HepG2 (cell line): Measurements from ENCODE around the gene CNPPD1. TPM values are rescaled to one million over a fixed set of nuclear protein-coding genes. Genes with fewer than 3 reads are reported as not detected.

Experiments used
- HDAC2 ChIP-seq: sonication (generic); formaldehyde crosslinking; IDR thresholded peaks from 2 replicates; pipeline ENCODE4 v1.4.0; 2020; ENCODE audit warnings: missing genetic modification reagents
- HES4 ChIP-seq: sonication (generic); formaldehyde crosslinking; IDR thresholded peaks from 2 replicates; pipeline ENCODE4 v1.9.0; 2021; ENCODE audit warnings: mild to moderate bottlenecking, missing genetic modification reagents, borderline replicate concordance
- HOXA9 ChIP-seq: sonication (generic); formaldehyde crosslinking; IDR thresholded peaks from 2 replicates; pipeline ENCODE4 v1.8.1; 2022; ENCODE audit warnings: missing genetic modification reagents, mild to moderate bottlenecking, moderate library complexity, borderline replicate concordance
- KLF16 ChIP-seq, 2 experiments: sonication (generic) in 1 of 2; formaldehyde crosslinking in 1 of 2; IDR thresholded peaks; 2 replicates each; pipeline versions ENCODE4 v1.6.1 to v1.8.0; 2016 to 2023; ENCODE audit warnings: missing genetic modification reagents in 2 of 2, missing compliant biosample characterization in 1 of 2
- MIER2 ChIP-seq: IDR thresholded peaks from 2 replicates; pipeline ENCODE4 v1.6.1; 2016; ENCODE audit warnings: missing biosample characterization, missing genetic modification reagents
- POGZ ChIP-seq: sonication (generic); formaldehyde crosslinking; IDR thresholded peaks from 2 replicates; pipeline ENCODE4 v1.4.0; 2020; ENCODE audit warnings: mild to moderate bottlenecking, missing genetic modification reagents
- POLR2AphosphoS5 ChIP-seq: IDR thresholded peaks from 2 replicates; pipeline ENCODE4 v1.6.1; 2012; ENCODE audit warnings: low read depth, low read length
- POLR2G ChIP-seq: fragments of 200-400 bp; formaldehyde crosslinking; IDR thresholded peaks from 2 replicates; pipeline ENCODE4 v1.6.1; 2018; ENCODE audit warnings: mild to moderate bottlenecking, low read depth, low read length, moderate library complexity
- PPARG ChIP-seq: conservative IDR thresholded peaks from 2 replicates; pipeline ENCODE4 v1.6.1; 2016; ENCODE audit warnings: missing biosample characterization, missing genetic modification reagents
- RBM22 ChIP-seq: fragments of 200-400 bp; formaldehyde crosslinking; optimal IDR thresholded peaks from 2 replicates; pipeline ENCODE3; 2017; ENCODE audit warnings: mild to moderate bottlenecking, low read length, moderate library complexity
- SETDB1 ChIP-seq: sonication (generic); formaldehyde crosslinking; IDR thresholded peaks from 2 replicates; pipeline ENCODE4 v1.5.1; 2020; ENCODE audit warnings: missing genetic modification reagents, mild to moderate bottlenecking, borderline replicate concordance
- ZBTB38 ChIP-seq: sonication (generic); formaldehyde crosslinking; IDR thresholded peaks from 2 replicates; pipeline ENCODE4 v1.5.1; 2020; ENCODE audit warnings: mild to moderate bottlenecking, missing genetic modification reagents
- ZNF17 ChIP-seq: sonication (generic); formaldehyde crosslinking; IDR thresholded peaks from 2 replicates; pipeline ENCODE4 v1.5.0; 2020; ENCODE audit warnings: mild to moderate bottlenecking, missing genetic modification reagents
- ZNF263 ChIP-seq: sonication (generic); formaldehyde crosslinking; IDR thresholded peaks from 2 replicates; pipeline ENCODE4 v1.4.0; 2020; ENCODE audit warnings: missing genetic modification reagents
- ZNF30 ChIP-seq: sonication (generic); formaldehyde crosslinking; IDR thresholded peaks from 2 replicates; pipeline ENCODE4 v1.5.0; 2020; ENCODE audit warnings: mild to moderate bottlenecking, missing genetic modification reagents
- ZNF660 ChIP-seq: sonication (generic); formaldehyde crosslinking; IDR thresholded peaks from 2 replicates; pipeline ENCODE4 v1.5.1; 2020; ENCODE audit warnings: mild to moderate bottlenecking, low read depth, missing genetic modification reagents, borderline replicate concordance
- ZNF703 ChIP-seq: sonication (generic); formaldehyde crosslinking; IDR thresholded peaks from 2 replicates; pipeline ENCODE4 v1.5.1; 2020; ENCODE audit warnings: missing genetic modification reagents, mild to moderate bottlenecking, moderate library complexity, borderline replicate concordance
- ZNF891 ChIP-seq: sonication (generic); formaldehyde crosslinking; IDR thresholded peaks from 2 replicates; pipeline ENCODE4 v1.5.0; 2020; ENCODE audit warnings: mild to moderate bottlenecking, missing genetic modification reagents
- polyA plus RNA-seq, 8 experiments: library from polyadenylated mRNA; depleted of rRNA in 3 of 8; stranded (reverse) in 7 of 8; unstranded in 1 of 8; fragments of >200 nt; fragmentation: Illumina TruSeq in 4 of 8; extraction: Trizol in 4 of 8; gene quantifications; 2 replicates each; pipeline versions ENCODE4 v1.2.1 to v1.2.3, GENCODE V29; 2011 to 2016; ENCODE audit warnings: low read depth in 4 of 8, missing spikeins in 1 of 8, mixed read lengths in 1 of 8; ENCODE audit not compliant: insufficient read depth in 1 of 8
- total RNA-seq, 5 experiments: library from RNA; depleted of rRNA; stranded (reverse); fragments of >200 nt; fragmentation: Illumina TruSeq; extraction: Trizol; gene quantifications; 2 replicates each; pipeline ENCODE4 v1.2.3, GENCODE V29; 2016; ENCODE audit warnings: low read depth in 1 of 5
- TF ChIP-seq, protein P1 (sequence below): sonication (generic); formaldehyde crosslinking; IDR thresholded peaks from 2 replicates; pipeline ENCODE4 v1.5.1; 2020; ENCODE audit warnings: missing genetic modification reagents, mild to moderate bottlenecking, borderline replicate concordance
- TF ChIP-seq, protein P2 (sequence below): sonication (generic); formaldehyde crosslinking; IDR thresholded peaks from 2 replicates; pipeline ENCODE4 v1.5.1; 2020; ENCODE audit warnings: missing genetic modification reagents, mild to moderate bottlenecking, borderline replicate concordance
- TF ChIP-seq, protein P3 (sequence below): sonication (generic); formaldehyde crosslinking; IDR thresholded peaks from 2 replicates; pipeline ENCODE4 v1.5.0; 2020; ENCODE audit warnings: mild to moderate bottlenecking, missing genetic modification reagents

CNPPD1 gene
- total and polyA plus RNA-seq, 2 of the 13 experiments (the other 11 are each of a cell fraction or from before 2014, with no cell fraction given), result 35.5 to 49.4 TPM

DNA sequence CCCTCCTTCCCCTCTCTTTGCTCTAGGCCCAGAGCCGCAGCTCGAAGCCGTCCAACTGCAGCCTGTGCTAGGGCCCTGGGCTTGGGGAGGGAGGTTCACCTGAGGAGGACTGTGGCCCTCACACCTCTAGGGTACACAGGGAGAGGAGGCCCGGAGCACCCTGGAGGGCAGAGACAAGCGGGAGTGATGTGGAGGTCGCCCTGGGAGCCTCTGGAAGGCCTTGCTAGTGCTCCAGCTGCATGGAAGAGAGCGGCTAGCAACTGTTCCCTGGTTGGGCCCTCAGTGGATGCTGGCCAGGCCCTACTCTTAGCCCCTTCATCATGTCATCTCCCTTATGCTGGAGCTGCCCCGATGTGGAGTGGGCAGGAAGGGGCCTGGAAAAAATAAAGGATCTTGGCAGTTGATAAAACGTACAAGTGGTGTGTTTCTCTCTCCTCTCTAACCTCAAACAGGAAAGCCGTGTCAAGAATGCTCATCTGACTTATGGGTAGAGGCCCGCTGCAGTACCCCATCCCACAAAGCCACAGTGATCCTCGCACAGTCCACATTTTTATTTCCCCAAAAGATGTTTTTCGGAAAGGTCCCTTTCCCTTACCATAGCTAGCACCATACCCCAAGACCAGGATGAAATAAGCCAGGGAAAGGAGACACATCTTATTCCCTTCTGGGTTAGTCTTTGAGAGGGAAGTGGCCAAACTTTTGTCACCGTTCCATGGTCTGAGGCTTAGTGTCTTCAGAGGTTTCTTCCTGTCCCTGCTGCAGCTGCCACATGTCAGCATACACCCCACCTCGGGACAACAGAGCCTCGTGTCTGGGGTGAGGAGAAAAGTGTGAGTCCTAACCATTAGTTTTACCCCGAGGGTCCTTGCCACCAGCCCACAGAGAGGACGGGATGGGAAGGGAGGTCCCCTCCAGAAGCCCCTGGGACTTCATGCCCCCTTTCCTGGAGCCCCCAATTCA, 32.8 kb upstream of the CNPPD1 start (continued):
- TF ChIP-seq RBM22 (peak; percentile 32), POGZ (CRISPR knock-in tag) (no peak), MIER2 (CRISPR knock-in tag) (no peak), ZNF891 (CRISPR knock-in tag) (peak; percentile 50; the same call in 1 of the 2 replicates), ZNF17 (CRISPR knock-in tag) (0 out of 2 replicates have a peak, but pooled peaks have one; percentile 41), POLR2AphosphoS5 (peak; percentile 32), SETDB1 (CRISPR knock-in tag) (0 out of 2 replicates have a peak, but pooled peaks have one; percentile 50), POLR2G (peak; percentile 66), HDAC2 (CRISPR knock-in tag) (no peak), PPARG (CRISPR knock-in tag) (no peak), ZNF30 (no peak), ZNF660 (CRISPR knock-in tag) (no peak), KLF16 (CRISPR knock-in tag; IDR thresholded peaks at IDR 0.05) (no peak), HOXA9 (CRISPR knock-in tag) (peak; percentile 50; the same call in 1 of the 2 replicates), HES4 (CRISPR knock-in tag) (0 out of 2 replicates have a peak, but pooled peaks have one; percentile 23), ZBTB38 (CRISPR knock-in tag) (peak; percentile 52; the same call in 1 of the 2 replicates), ZNF263 (peak; percentile 79), ZNF703 (CRISPR knock-in tag) (no peak)
- TF ChIP-seq, protein P1, sequence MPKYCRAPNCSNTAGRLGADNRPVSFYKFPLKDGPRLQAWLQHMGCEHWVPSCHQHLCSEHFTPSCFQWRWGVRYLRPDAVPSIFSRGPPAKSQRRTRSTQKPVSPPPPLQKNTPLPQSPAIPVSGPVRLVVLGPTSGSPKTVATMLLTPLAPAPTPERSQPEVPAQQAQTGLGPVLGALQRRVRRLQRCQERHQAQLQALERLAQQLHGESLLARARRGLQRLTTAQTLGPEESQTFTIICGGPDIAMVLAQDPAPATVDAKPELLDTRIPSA, result 0 out of 2 replicates have a peak, but pooled peaks have one; percentile 30
- TF ChIP-seq, protein P2, sequence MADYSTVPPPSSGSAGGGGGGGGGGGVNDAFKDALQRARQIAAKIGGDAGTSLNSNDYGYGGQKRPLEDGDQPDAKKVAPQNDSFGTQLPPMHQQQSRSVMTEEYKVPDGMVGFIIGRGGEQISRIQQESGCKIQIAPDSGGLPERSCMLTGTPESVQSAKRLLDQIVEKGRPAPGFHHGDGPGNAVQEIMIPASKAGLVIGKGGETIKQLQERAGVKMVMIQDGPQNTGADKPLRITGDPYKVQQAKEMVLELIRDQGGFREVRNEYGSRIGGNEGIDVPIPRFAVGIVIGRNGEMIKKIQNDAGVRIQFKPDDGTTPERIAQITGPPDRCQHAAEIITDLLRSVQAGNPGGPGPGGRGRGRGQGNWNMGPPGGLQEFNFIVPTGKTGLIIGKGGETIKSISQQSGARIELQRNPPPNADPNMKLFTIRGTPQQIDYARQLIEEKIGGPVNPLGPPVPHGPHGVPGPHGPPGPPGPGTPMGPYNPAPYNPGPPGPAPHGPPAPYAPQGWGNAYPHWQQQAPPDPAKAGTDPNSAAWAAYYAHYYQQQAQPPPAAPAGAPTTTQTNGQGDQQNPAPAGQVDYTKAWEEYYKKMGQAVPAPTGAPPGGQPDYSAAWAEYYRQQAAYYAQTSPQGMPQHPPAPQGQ (CRISPR knock-in tag), result 0 out of 2 replicates have a peak, but pooled peaks have one; percentile 29
- TF ChIP-seq, protein P3, sequence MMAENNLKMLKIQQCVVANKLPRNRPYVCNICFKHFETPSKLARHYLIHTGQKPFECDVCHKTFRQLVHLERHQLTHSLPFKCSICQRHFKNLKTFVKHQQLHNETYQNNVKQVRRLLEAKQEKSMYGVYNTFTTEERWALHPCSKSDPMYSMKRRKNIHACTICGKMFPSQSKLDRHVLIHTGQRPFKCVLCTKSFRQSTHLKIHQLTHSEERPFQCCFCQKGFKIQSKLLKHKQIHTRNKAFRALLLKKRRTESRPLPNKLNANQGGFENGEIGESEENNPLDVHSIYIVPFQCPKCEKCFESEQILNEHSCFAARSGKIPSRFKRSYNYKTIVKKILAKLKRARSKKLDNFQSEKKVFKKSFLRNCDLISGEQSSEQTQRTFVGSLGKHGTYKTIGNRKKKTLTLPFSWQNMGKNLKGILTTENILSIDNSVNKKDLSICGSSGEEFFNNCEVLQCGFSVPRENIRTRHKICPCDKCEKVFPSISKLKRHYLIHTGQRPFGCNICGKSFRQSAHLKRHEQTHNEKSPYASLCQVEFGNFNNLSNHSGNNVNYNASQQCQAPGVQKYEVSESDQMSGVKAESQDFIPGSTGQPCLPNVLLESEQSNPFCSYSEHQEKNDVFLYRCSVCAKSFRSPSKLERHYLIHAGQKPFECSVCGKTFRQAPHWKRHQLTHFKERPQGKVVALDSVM (CRISPR knock-in tag), result peak; percentile 22; the same call in 1 of the 2 replicates
